ENCODE data around the gene REEP5. TPM values are rescaled to one million over a fixed set of nuclear protein-coding genes. Genes with fewer than 3 reads are reported as not detected.

REEP5 gene
- total RNA-seq, 1 experiment from 2014 or later, result 49.6 TPM

GRCh38 chr5:112918136-112918535 is 3.9 kb downstream of the REEP5 start (continued):
- TF ChIP-seq, protein P1, sequence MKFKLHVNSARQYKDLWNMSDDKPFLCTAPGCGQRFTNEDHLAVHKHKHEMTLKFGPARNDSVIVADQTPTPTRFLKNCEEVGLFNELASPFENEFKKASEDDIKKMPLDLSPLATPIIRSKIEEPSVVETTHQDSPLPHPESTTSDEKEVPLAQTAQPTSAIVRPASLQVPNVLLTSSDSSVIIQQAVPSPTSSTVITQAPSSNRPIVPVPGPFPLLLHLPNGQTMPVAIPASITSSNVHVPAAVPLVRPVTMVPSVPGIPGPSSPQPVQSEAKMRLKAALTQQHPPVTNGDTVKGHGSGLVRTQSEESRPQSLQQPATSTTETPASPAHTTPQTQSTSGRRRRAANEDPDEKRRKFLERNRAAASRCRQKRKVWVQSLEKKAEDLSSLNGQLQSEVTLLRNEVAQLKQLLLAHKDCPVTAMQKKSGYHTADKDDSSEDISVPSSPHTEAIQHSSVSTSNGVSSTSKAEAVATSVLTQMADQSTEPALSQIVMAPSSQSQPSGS (CRISPR knock-in tag; IDR thresholded peaks at IDR 0.05; ENCODE audit: borderline replicate concordance, low read depth), result no peak

DNA sequence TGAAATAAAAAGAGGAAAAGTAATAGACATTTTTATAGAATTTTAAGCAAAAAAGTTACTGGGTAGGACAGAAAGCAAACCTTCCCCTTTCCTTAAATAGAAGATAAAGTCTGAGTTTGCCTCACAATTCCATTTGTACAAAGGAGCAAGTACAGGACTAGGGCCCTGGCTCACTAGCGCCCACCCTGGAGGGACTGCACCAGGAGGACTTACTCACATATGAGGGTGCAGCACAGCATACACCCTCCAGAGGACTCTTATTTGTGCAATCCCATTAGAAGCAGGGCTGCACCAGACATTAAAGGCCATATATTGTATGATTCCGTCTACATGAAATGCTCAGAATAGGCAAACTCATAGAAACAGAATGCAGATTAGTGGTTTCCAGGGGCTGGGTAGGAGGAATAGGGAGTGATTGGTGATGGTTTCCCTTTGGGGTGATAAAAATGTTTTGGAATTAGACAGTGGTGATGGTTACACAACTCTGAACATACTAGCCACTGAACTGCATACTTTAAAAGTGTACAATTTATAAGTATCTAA is 4.5 kb downstream of the REEP5 start:
- ChIA-PET POLR2A (no interaction called here), CTCF (no interaction called here)
- Mint-ChIP-seq H3K36me3 (peaks cover 25% of the 10 kb centered on the region), H3K27ac (no peak overlapping the region), H3K4me1 (peaks cover 11% of the 10 kb centered on the region), H3K4me3 (no peak overlapping the region), H3K9me3 (no peaks in the 10 kb centered on the region), H3K27me3 (ENCODE audit: low read depth) (0 out of 2 replicates have a peak, but pooled peaks cover under 1% of the 10 kb centered on the region)
- TF ChIP-seq GTF2I (CRISPR knock-in tag; conservative IDR thresholded peaks at IDR 0.05), result no peak
- TF ChIP-seq, protein P2, sequence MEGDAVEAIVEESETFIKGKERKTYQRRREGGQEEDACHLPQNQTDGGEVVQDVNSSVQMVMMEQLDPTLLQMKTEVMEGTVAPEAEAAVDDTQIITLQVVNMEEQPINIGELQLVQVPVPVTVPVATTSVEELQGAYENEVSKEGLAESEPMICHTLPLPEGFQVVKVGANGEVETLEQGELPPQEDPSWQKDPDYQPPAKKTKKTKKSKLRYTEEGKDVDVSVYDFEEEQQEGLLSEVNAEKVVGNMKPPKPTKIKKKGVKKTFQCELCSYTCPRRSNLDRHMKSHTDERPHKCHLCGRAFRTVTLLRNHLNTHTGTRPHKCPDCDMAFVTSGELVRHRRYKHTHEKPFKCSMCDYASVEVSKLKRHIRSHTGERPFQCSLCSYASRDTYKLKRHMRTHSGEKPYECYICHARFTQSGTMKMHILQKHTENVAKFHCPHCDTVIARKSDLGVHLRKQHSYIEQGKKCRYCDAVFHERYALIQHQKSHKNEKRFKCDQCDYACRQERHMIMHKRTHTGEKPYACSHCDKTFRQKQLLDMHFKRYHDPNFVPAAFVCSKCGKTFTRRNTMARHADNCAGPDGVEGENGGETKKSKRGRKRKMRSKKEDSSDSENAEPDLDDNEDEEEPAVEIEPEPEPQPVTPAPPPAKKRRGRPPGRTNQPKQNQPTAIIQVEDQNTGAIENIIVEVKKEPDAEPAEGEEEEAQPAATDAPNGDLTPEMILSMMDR (IDR thresholded peaks at IDR 0.05), result peak; percentile 22; the same call in 1 of the 2 replicates
- DNase-seq (ENCODE audit: low spot score), result peak; percentile 66
- ATAC-seq, result peak; percentile 40

DNA sequence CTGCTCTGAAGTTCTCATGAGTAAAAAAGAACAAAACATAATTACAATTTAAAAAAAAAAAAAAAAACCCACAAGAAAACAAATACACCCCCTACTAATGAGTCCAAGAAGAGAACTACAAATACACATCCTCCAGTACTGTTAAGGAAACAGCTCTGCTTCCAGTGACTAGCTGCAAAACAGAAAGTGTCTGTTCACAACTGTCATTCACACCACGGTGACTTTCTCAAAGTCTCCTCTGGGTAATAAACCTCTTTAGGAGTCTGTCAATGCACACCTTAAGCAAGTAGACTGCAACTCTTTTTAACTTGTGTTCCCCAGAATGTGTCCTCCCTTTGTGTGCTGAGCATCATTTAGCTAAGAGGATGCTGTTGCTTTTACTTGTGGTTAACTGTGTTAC is 6.2 kb downstream of the REEP5 start:
- Mint-ChIP-seq H3K9me3 (no peaks in the 10 kb centered on the region), H3K4me1 (peaks cover 6% of the 10 kb centered on the region), H3K4me3 (no peak overlapping the region), H3K36me3 (peaks cover 25% of the 10 kb centered on the region), H3K27ac (no peak overlapping the region), H3K27me3 (ENCODE audit: low read depth) (no peaks in the 10 kb centered on the region)
- no peak for DNase-seq (ENCODE audit: low spot score)
- no peak for ATAC-seq
- POLR2A ChIA-PET, result interaction anchor here (0.6 kb wide), 2 partner anchors 74 to 76 kb away, joined by 4 to 7 read pairs; no protein-coding TSS in a partner anchor
- CTCF ChIA-PET, result interaction anchor here (0.7 kb wide), 1 partner anchor 57 kb away, joined by 3 read pairs; no protein-coding TSS in a partner anchor
- TF ChIP-seq TCF7 (CRISPR knock-in tag; IDR thresholded peaks at IDR 0.05; ENCODE audit: low read depth), result no peak
- TF ChIP-seq E2F5 (CRISPR knock-in tag; IDR thresholded peaks at IDR 0.05), result no peak
- TF ChIP-seq NFYB (CRISPR knock-in tag; conservative IDR thresholded peaks at IDR 0.05; ENCODE audit: low read depth), result no peak
- TF ChIP-seq ZNF281 (CRISPR knock-in tag; IDR thresholded peaks at IDR 0.05), result no peak
- no peak for TF ChIP-seq USF2 (CRISPR knock-in tag; IDR thresholded peaks at IDR 0.05)
- no peak for TF ChIP-seq IRF1 (CRISPR knock-in tag; IDR thresholded peaks at IDR 0.05)
- no peak for TF ChIP-seq SP1 (CRISPR knock-in tag; conservative IDR thresholded peaks at IDR 0.05)
- TF ChIP-seq ZNF671 (CRISPR knock-in tag; IDR thresholded peaks at IDR 0.05), result no peak
- no peak for TF ChIP-seq ZNF423 (CRISPR knock-in tag; IDR thresholded peaks at IDR 0.05)
- TF ChIP-seq NFATC4 (CRISPR knock-in tag; IDR thresholded peaks at IDR 0.05), result no peak
- no peak for TF ChIP-seq KAT7 (CRISPR knock-in tag; IDR thresholded peaks at IDR 0.05; ENCODE audit: borderline replicate concordance)
- TF ChIP-seq, protein P3, sequence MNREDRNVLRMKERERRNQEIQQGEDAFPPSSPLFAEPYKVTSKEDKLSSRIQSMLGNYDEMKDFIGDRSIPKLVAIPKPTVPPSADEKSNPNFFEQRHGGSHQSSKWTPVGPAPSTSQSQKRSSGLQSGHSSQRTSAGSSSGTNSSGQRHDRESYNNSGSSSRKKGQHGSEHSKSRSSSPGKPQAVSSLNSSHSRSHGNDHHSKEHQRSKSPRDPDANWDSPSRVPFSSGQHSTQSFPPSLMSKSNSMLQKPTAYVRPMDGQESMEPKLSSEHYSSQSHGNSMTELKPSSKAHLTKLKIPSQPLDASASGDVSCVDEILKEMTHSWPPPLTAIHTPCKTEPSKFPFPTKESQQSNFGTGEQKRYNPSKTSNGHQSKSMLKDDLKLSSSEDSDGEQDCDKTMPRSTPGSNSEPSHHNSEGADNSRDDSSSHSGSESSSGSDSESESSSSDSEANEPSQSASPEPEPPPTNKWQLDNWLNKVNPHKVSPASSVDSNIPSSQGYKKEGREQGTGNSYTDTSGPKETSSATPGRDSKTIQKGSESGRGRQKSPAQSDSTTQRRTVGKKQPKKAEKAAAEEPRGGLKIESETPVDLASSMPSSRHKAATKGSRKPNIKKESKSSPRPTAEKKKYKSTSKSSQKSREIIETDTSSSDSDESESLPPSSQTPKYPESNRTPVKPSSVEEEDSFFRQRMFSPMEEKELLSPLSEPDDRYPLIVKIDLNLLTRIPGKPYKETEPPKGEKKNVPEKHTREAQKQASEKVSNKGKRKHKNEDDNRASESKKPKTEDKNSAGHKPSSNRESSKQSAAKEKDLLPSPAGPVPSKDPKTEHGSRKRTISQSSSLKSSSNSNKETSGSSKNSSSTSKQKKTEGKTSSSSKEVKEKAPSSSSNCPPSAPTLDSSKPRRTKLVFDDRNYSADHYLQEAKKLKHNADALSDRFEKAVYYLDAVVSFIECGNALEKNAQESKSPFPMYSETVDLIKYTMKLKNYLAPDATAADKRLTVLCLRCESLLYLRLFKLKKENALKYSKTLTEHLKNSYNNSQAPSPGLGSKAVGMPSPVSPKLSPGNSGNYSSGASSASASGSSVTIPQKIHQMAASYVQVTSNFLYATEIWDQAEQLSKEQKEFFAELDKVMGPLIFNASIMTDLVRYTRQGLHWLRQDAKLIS (CRISPR knock-in tag; IDR thresholded peaks at IDR 0.05; ENCODE audit: borderline replicate concordance), result no peak
- TF ChIP-seq EMX1 (CRISPR knock-in tag; IDR thresholded peaks at IDR 0.05), result no peak
- TF ChIP-seq GTF2I (CRISPR knock-in tag; conservative IDR thresholded peaks at IDR 0.05), result no peak

Data from WTC11 (cell line).